Right lobe of liver (tissue), 4 donors: ENCODE measurements around the gene EVC.

Source experiments
- POLR2A ChIP-seq: fragments of 450-650 bp; IDR thresholded peaks from one replicate; pipeline ENCODE4 v1.6.1; 2017; ENCODE audit warnings: antibody characterized with exemption, mild to moderate bottlenecking
- TF ChIP-seq, protein P1 (sequence below), 4 donors: fragments of 200-600 bp in 3 of 4; fragments of 450-650 bp in 1 of 4; IDR thresholded peaks; one replicate each; pipeline versions ENCODE4 v1.5.1 to v1.8.0; 2016 to 2022; ENCODE audit warnings: antibody characterized with exemption in 4 of 4, mild to moderate bottlenecking in 2 of 4
- donor health status: DM: no; HTN: no; CAD: no.
- donor health status: DM: no; HTN: no; CAD: no.
- donor health status: DM: no; HTN: yes; CAD: no.

DNA sequence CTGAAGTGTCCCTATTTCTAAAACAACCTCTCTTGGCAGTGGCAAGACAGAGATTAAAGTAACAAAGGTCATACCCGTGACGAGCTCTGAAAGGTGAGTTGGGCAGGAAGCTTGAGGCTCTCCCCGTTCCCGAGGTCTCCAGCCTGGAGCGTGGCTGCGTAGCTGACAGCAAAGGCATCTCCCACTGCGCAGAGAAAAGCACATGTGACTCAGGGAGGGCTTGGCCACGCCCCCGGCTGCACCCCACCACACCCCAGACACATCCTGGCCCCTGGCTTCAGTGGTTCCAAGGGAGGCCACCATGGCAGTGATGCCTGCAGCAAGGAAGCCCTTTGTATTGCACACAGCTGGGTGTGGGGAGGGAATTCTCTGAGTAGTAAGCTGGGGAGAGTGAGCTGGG lies 25.7 kb upstream of the EVC start:
- TF ChIP-seq, protein P1, sequence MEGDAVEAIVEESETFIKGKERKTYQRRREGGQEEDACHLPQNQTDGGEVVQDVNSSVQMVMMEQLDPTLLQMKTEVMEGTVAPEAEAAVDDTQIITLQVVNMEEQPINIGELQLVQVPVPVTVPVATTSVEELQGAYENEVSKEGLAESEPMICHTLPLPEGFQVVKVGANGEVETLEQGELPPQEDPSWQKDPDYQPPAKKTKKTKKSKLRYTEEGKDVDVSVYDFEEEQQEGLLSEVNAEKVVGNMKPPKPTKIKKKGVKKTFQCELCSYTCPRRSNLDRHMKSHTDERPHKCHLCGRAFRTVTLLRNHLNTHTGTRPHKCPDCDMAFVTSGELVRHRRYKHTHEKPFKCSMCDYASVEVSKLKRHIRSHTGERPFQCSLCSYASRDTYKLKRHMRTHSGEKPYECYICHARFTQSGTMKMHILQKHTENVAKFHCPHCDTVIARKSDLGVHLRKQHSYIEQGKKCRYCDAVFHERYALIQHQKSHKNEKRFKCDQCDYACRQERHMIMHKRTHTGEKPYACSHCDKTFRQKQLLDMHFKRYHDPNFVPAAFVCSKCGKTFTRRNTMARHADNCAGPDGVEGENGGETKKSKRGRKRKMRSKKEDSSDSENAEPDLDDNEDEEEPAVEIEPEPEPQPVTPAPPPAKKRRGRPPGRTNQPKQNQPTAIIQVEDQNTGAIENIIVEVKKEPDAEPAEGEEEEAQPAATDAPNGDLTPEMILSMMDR (IDR thresholded peaks at IDR 0.05) = no peak
- TF ChIP-seq POLR2A = no peak
